WTC11 (cell line): ENCODE measurements around the gene KISS1R. TPM values are rescaled to one million over a fixed set of nuclear protein-coding genes. Genes with fewer than 3 reads are reported as not detected.

Experiments
- ATAC-seq: fragments of 200-7000 bp; cut with Tn5 transposase; 2 replicates; pipeline ENCODE4 v1.10.0; 2021; ENCODE audit warnings: mild to moderate bottlenecking, moderate library complexity
- CTCF ChIA-PET: fragments of 300-600 bp; sonication (Branson Sonifier 250); formaldehyde crosslinking; loops from one replicate; lab custom pipeline; 2021; ENCODE audit warnings: antibody characterized with exemption; lab: Charles Lee
- POLR2A ChIA-PET: fragments of 350-600 bp; sonication (Branson Sonifier 250); formaldehyde crosslinking; loops from one replicate; lab custom pipeline; 2021; ENCODE audit warnings: antibody characterized with exemption; lab: Charles Lee
- DNase-seq: peaks from one replicate; pipeline ENCODE4 v3.0.0; 2021; ENCODE audit warnings: low spot score
- H3K27ac Mint-ChIP-seq: 2 replicates; pipeline ENCODE4 v1.8.0; 2021; ENCODE audit warnings: mixed read lengths
- H3K27me3 Mint-ChIP-seq: 2 replicates; pipeline ENCODE4 v1.8.0; 2021; ENCODE audit warnings: low read depth, mild to moderate bottlenecking, moderate library complexity, mixed read lengths
- H3K36me3 Mint-ChIP-seq: 2 replicates; pipeline ENCODE4 v1.8.0; 2021; ENCODE audit warnings: mixed read lengths
- H3K4me1 Mint-ChIP-seq: 2 replicates; pipeline ENCODE4 v1.8.0; 2022; ENCODE audit warnings: mixed read lengths
- H3K4me3 Mint-ChIP-seq: 2 replicates; pipeline ENCODE4 v1.8.0; 2021; ENCODE audit warnings: mild to moderate bottlenecking, moderate library complexity, mixed read lengths
- H3K9me3 Mint-ChIP-seq: 2 replicates; pipeline ENCODE4 v1.8.0; 2021; ENCODE audit warnings: mixed read lengths
- ARID4B ChIP-seq: sonication (generic); formaldehyde crosslinking; IDR thresholded peaks from 2 replicates; pipeline ENCODE4 v1.8.0; 2023; ENCODE audit warnings: missing genetic modification reagents, mild to moderate bottlenecking, borderline replicate concordance
- CREB1 ChIP-seq: sonication (generic); formaldehyde crosslinking; IDR thresholded peaks from 2 replicates; pipeline ENCODE4 v1.8.0; 2023; ENCODE audit warnings: mild to moderate bottlenecking, missing genetic modification reagents
- CTCF ChIP-seq: fragments of 200-600 bp; IDR thresholded peaks from 2 replicates; pipeline ENCODE4 v1.8.0; 2022; ENCODE audit warnings: antibody characterized with exemption
- FOXP1 ChIP-seq: sonication (generic); formaldehyde crosslinking; IDR thresholded peaks from 2 replicates; pipeline ENCODE4 v1.8.0; 2022; ENCODE audit warnings: missing genetic modification reagents, mild to moderate bottlenecking, moderate library complexity, borderline replicate concordance
- GTF2I ChIP-seq: fragments of 250-450 bp; sonication (Bioruptor Pico); conservative IDR thresholded peaks from 2 replicates; pipeline ENCODE4 v1.4.0; 2021; ENCODE audit warnings: mild to moderate bottlenecking
- HMGXB4 ChIP-seq: sonication (generic); formaldehyde crosslinking; IDR thresholded peaks from 2 replicates; pipeline ENCODE4 v1.8.1; 2023; ENCODE audit warnings: mild to moderate bottlenecking, moderate library complexity, missing genetic modification reagents
- ZMAT4 ChIP-seq: fragments of 250-450 bp; sonication (Bioruptor Pico); IDR thresholded peaks from 2 replicates; pipeline ENCODE4 v1.9.0; 2021; ENCODE audit warnings: mild to moderate bottlenecking
- ZNF121 ChIP-seq: sonication (generic); formaldehyde crosslinking; IDR thresholded peaks from 2 replicates; pipeline ENCODE4 v1.8.0; 2023; ENCODE audit warnings: missing genetic modification reagents
- ZNF219 ChIP-seq: sonication (generic); formaldehyde crosslinking; IDR thresholded peaks from 2 replicates; pipeline ENCODE4 v1.8.0; 2023; ENCODE audit warnings: missing genetic modification reagents, mild to moderate bottlenecking, borderline replicate concordance
- ZNF281 ChIP-seq: sonication (generic); formaldehyde crosslinking; IDR thresholded peaks from 2 replicates; pipeline ENCODE4 v1.8.0; 2023; ENCODE audit warnings: mild to moderate bottlenecking, missing genetic modification reagents
- ZNF425 ChIP-seq: fragments of 250-450 bp; sonication (Bioruptor Pico); conservative IDR thresholded peaks from 2 replicates; pipeline ENCODE4 v1.9.0; 2021; ENCODE audit warnings: mild to moderate bottlenecking
- total RNA-seq: library from RNA; stranded (reverse); gene quantifications from 3 replicates; pipeline ENCODE4 v1.2.3, GENCODE V29; 2021
- TF ChIP-seq, protein P1 (sequence below): sonication (generic); formaldehyde crosslinking; conservative IDR thresholded peaks from 2 replicates; pipeline ENCODE4 v1.8.1; 2023; ENCODE audit warnings: mild to moderate bottlenecking, low read depth, missing genetic modification reagents, moderate library complexity

KISS1R gene
- total RNA-seq, 1 experiment from 2014 or later: 2.9 TPM

DNA sequence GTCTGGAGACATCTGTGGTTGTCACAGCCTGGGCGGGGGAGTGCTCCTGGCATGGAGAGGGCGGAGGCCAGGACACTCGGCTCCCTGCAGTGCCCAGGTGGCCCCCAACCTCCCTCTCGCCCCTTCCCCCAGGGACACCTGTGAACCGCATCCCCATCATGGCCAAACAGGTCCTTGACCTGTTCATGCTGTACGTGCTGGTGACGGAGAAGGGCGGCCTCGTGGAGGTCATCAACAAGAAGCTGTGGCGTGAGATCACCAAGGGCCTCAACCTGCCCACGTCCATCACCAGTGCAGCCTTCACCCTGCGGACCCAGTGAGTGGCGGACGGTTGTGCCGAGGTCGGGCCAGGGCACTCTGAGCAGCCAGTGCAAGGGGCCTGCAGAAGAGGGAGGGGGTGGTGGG is 47.0 kb downstream of the KISS1R start (continued):
- TF ChIP-seq, protein P1, sequence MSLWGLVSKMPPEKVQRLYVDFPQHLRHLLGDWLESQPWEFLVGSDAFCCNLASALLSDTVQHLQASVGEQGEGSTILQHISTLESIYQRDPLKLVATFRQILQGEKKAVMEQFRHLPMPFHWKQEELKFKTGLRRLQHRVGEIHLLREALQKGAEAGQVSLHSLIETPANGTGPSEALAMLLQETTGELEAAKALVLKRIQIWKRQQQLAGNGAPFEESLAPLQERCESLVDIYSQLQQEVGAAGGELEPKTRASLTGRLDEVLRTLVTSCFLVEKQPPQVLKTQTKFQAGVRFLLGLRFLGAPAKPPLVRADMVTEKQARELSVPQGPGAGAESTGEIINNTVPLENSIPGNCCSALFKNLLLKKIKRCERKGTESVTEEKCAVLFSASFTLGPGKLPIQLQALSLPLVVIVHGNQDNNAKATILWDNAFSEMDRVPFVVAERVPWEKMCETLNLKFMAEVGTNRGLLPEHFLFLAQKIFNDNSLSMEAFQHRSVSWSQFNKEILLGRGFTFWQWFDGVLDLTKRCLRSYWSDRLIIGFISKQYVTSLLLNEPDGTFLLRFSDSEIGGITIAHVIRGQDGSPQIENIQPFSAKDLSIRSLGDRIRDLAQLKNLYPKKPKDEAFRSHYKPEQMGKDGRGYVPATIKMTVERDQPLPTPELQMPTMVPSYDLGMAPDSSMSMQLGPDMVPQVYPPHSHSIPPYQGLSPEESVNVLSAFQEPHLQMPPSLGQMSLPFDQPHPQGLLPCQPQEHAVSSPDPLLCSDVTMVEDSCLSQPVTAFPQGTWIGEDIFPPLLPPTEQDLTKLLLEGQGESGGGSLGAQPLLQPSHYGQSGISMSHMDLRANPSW (CRISPR knock-in tag): no peak

- POLR2A ChIA-PET: interaction anchor here (0.7 kb wide), 1 partner anchor 55 kb away, joined by 4 read pairs; no protein-coding TSS in a partner anchor
- H3K27ac Mint-ChIP-seq: no peak overlapping the region
- no peak overlapping the region for H3K4me3 Mint-ChIP-seq
- H3K4me1 Mint-ChIP-seq: peaks cover 9% of the 10 kb centered on the region
- DNase-seq (no peak), ATAC-seq (no peak)
- peaks cover 17% of the 10 kb centered on the region for H3K9me3 Mint-ChIP-seq
- H3K36me3 Mint-ChIP-seq: peaks cover 62% of the 10 kb centered on the region
- no peaks in the 10 kb centered on the region for H3K27me3 Mint-ChIP-seq
- TF ChIP-seq ZNF281 (CRISPR knock-in tag) (no peak), ZNF121 (CRISPR knock-in tag) (peak; percentile 80; the same call in 1 of the 2 replicates)
- TF ChIP-seq, all 79 proteins: peak for 1
- CTCF ChIA-PET: interaction anchor here (1.2 kb wide), 1 partner anchor 12 kb away, joined by 3 read pairs; no protein-coding TSS in a partner anchor
Observed at GRCh38 chr19:964761-965694, 47.9 kb downstream of the KISS1R start.

DNA sequence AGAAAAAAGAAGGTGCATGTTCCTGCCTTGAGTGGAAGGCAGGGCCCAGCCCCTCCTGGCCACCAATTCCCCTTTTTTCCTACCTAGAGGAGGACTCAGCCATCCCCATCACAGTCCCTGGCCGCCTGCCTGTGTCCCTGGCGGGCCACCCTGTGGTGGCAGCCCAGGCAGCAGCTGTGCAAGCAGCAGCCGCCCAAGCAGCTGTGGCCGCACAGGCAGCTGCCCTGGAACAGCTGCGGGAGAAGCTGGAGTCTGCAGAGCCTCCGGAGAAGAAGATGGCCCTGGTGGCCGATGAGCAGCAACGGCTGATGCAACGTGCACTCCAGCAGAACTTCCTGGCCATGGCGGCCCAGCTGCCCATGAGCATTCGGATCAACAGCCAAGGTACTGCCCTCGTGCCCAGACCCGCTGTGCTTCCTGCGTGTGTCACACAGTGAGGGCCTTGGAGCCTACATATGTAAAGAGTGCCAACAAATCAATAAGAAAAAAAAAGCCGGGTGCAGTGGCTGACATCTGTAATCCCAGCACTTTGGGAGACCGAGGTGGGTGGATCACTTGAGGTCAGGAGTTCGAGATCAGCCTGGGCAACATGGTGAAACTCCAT is 49.5 kb downstream of the KISS1R start:
- CTCF ChIA-PET: interaction anchor here (0.7 kb wide), 1 partner anchor 73 kb away, joined by 3 read pairs; the partner anchor contains the start of gene ABCA7
- H3K27me3 Mint-ChIP-seq: no peaks in the 10 kb centered on the region
- H3K4me3 Mint-ChIP-seq: no peak overlapping the region
- H3K27ac Mint-ChIP-seq: no peak overlapping the region
- H3K9me3 Mint-ChIP-seq: peaks cover 23% of the 10 kb centered on the region
- ATAC-seq (no peak), DNase-seq (no peak)
- H3K36me3 Mint-ChIP-seq: peaks cover 75% of the 10 kb centered on the region
- H3K4me1 Mint-ChIP-seq: peaks cover 6% of the 10 kb centered on the region
- POLR2A ChIA-PET: no interaction called here
- TF ChIP-seq ZNF425 (CRISPR knock-in tag): no peak
- TF ChIP-seq ZMAT4: no peak
- TF ChIP-seq HMGXB4 (CRISPR knock-in tag): no peak
- no peak for TF ChIP-seq CTCF
- TF ChIP-seq GTF2I (CRISPR knock-in tag): 0 out of 2 replicates have a peak, but pooled peaks have one; percentile 51
- no peak for TF ChIP-seq ARID4B (CRISPR knock-in tag)
- no peak for TF ChIP-seq ZNF219 (CRISPR knock-in tag)
- peak; percentile 31; the same call in 1 of the 2 replicates for TF ChIP-seq FOXP1 (CRISPR knock-in tag)
- TF ChIP-seq ZNF121 (CRISPR knock-in tag): peak; percentile 46; the same call in 1 of the 2 replicates
- no peak for TF ChIP-seq CREB1
